ENCODE measurements around the gene TMEM250. TPM values are rescaled to one million over a fixed set of nuclear protein-coding genes. Genes with fewer than 3 reads are reported as not detected.
A peak's percentile ranks its signal among the peaks of the same experiment; 100 is the strongest.

The TMEM250 gene
- total RNA-seq, 1 experiment from 2014 or later = 78.4 TPM

DNA sequence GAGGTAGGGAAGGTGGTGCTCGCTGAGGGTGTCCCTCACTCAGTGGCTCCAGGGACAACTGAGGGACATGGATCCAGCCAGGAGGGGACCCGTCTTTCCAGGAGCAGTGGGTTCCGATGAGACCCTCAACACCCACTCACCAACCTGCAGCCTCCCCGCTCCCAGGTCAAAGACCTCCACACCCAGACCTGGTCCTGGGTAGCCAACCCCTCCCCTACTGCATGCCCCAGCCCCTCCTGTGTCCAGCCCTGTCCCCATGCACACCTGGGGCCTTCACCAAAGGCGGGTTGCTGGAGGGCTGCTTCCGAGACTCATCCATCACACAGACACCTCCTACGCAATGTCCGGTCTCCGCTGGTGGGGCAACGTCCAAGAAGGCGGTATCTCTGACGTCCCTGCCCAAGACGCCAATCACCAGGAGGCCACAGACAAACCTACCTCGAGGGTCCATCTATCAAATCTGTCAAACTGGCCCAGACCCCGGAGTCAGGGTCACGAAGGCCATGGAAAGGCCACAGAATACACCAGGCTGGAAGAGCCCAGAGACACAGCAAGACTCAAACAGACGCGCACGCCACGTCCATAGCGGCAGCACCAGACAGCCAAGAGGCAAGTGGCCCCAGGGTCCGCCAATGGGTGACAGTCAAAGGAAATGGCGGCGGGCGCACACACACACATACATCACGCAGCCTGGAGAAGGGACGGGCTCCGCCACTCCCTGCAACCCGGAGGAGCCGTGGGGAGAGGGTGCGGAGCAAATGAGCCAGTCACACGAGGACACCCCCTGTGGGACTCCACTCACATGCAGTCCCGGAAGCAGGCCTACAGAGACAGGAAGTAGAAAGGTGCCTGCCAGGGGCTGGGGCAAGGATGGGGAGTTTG is 34.4 kb downstream of the TMEM250 start:
- DNase-seq = no peak
- H3K9me3 ChIP-seq = no peaks in the 10 kb centered on the region
- no peaks in the 10 kb centered on the region; the same call in none of the 2 replicates for H3K36me3 ChIP-seq
- H3K27me3 ChIP-seq = no peaks in the 10 kb centered on the region
- H3K4me3 ChIP-seq = no peak overlapping the region

DNA sequence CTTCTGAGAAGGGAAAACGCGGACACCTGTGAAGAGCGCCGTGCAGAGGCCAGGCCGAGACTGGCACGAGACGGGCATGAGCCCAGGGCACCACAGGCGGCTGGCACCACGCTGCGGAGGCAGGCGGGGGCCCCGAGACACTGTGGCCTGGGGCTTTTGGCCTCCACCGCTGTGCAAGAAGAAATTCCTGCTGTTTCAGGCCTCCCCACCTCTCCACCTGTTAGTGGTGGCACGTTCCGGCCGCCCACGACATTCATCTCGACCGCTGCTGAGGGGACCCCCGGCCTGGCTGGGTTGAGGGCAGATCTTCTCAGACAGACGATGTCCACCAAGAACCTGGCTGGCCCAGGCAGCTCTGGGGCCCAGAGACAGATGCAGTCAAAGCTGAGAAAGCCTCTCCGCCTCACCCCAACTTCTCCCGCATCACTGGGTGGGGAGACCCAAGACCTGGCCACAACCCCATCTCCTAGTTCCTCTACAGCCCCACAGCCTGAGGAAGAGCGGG is 35.1 kb downstream of the TMEM250 start:
- Histone ChIP-seq H3K27me3 (no peaks in the 10 kb centered on the region), H3K36me3 (no peaks in the 10 kb centered on the region; the same call in none of the 2 replicates), H3K9me3 (no peaks in the 10 kb centered on the region), H3K4me3 (no peak overlapping the region)
- no peak for DNase-seq

DNA sequence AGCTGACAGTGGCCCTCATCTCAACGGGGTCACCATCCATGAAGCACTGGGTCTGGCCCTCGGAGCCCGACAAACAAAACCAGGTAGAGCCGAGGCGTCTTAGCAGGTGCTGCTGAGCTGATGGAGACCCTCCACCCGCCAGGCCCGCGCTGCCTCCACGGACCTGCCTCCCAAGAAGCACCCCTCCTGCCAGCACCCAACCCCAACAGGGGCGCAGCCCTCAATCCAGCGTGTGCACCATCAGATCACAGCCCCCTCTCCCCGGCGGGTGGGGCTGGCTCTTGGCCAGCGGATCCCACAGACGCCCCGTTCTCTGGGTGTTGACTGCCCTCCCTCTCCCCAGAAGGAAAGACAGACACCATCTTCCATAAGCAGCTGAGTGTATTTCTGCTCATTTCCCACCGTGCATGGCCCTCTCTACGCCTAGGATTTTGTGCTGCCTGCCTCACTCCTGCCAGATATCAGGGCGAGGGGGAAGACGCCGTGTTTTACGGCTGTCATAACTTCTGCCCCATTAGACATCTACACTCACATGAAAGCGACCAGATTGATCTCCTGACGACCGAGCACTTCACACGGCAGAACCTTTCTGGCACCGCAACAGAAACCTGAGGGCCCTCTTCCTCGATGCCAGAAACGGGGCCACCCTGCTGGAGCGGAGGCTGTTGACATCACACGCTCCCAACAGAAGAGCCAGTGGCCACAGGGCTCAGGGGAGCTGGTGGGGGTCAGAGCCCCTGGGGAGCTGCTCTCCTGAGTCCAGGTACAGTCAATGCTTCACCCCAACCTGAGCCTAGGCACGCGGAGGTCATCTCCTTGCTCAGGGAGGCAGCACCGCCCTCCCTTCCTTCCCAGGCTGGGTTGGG is 35.9 kb downstream of the TMEM250 start:
- H3K9me3 ChIP-seq = no peaks in the 10 kb centered on the region
- no peak overlapping the region for H3K4me3 ChIP-seq
- H3K27me3 ChIP-seq = no peaks in the 10 kb centered on the region
- DNase-seq = no peak
- no peaks in the 10 kb centered on the region; the same call in none of the 2 replicates for H3K36me3 ChIP-seq

DNA sequence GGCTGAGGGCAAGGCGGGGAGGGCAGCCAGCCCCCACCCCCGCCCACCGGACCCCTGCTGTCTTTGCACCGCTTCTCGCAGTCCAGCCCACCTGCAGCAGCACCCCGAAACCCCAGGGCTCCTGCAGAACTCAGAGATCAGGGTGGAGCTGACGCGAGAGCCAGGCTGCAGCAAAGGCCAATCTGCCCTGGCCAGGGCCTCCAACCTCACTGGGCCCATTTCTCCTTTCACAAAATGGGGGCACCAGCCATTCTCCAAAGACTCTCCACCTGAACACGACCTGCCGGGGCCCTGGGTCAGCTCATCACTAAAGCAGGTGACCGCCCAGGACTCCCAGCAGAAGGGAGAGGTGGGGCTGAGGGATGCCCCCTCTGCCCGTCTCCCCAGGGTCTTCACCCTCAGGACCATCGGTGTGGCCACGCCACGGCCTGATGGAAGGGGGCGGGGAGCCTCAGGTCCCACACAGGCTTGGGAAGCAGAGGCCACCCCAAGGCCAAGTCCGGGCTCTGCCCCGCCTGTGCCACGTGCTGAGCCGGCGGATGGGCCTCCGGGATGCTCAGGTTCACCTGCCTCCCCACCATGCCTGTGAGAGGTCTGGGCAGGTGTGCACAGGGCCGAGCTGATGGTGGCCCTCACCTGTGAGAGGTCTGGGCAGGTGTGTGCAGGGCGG is 36.7 kb downstream of the TMEM250 start:
- no peaks in the 10 kb centered on the region for H3K27me3 ChIP-seq
- no peaks in the 10 kb centered on the region for H3K9me3 ChIP-seq
- no peak for DNase-seq

DNA sequence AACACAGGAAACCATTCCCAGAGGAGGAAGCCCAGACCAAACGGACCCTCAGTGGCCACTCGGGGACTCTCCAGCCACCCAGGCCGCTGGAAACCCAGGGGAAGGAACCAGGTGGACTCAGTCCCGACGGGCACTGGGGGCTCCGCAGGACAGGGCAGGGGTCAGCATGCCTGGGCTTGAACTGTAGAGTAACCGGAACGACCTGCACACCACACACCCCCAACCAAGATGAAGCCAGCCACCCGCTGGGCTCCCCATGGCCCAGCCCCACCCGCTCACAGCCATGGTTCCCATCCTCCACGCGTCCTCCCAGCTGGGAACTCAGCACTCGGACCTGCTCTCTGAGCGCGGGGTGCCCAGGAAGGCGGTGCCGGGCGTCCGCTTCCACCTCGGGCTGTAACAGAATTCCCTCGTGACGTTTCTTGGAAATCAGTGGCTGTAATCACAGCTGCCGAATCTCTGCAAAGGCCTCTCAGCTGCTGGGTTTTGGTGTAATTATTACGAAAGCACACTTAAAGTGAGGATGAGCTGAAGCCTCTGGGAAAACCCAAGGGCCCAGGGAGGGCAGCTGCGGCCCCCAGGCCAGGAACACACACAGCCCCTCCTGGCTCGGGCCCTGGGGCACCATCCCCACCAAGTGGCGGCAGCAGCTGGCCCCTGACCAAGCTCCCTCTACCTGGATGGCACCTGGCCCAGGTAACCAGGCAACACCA is 37.4 kb downstream of the TMEM250 start:
- Histone ChIP-seq H3K36me3 (no peaks in the 10 kb centered on the region; the same call in none of the 2 replicates), H3K4me3 (no peak overlapping the region), H3K9me3 (no peaks in the 10 kb centered on the region), H3K27me3 (no peaks in the 10 kb centered on the region)
- DNase-seq = no peak

More for the DNA sequence above, 36.7 kb downstream of the TMEM250 start:
- Histone ChIP-seq H3K4me3 (no peak overlapping the region), H3K36me3 (no peaks in the 10 kb centered on the region; the same call in none of the 2 replicates)

DNA sequence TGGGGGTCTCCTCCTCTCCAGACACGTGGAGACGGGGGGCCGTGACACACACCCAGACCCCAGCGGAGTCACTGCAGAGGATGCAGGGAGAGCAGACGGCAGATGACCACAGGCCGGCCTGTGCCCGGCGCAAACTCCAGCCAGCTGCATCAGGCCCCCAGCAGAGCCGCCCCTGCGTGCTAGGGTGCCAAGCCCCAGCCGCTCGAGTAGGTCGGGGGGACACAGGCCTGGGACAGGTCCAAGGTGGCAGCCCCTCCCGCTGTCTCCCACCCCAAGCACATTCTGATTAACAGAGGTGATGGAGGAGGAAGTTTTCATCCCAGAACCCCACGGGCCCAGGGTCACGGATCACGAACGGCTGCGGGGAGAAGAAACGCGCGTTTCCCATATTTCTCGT is 38.0 kb downstream of the TMEM250 start:
- Histone ChIP-seq H3K27me3 (no peaks in the 10 kb centered on the region), H3K4me3 (no peak overlapping the region), H3K9me3 (no peaks in the 10 kb centered on the region), H3K36me3 (peaks cover 3% of the 10 kb centered on the region)
- no peak for DNase-seq

DNA sequence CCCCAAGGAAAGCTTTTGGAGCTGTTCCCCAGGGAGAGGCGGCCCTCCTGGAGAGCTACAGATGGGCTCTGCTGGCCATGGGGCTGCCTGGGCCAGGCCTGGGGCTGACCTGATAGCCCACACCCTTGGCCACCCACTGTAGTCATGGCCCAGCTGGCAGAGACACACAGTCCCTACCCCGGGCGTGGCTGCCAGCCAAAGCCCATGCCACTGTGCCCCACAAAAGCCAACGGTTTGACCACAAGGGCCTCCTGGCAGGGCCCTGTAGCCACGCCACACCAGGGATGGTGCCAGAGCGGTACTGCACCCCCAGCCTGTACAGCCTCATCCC is 38.8 kb downstream of the TMEM250 start:
- peak; percentile 36 for DNase-seq
- H3K36me3 ChIP-seq = peaks cover 3% of the 10 kb centered on the region
- no peak overlapping the region for H3K4me3 ChIP-seq
- H3K9me3 ChIP-seq = no peaks in the 10 kb centered on the region
- H3K27me3 ChIP-seq = no peaks in the 10 kb centered on the region

DNA sequence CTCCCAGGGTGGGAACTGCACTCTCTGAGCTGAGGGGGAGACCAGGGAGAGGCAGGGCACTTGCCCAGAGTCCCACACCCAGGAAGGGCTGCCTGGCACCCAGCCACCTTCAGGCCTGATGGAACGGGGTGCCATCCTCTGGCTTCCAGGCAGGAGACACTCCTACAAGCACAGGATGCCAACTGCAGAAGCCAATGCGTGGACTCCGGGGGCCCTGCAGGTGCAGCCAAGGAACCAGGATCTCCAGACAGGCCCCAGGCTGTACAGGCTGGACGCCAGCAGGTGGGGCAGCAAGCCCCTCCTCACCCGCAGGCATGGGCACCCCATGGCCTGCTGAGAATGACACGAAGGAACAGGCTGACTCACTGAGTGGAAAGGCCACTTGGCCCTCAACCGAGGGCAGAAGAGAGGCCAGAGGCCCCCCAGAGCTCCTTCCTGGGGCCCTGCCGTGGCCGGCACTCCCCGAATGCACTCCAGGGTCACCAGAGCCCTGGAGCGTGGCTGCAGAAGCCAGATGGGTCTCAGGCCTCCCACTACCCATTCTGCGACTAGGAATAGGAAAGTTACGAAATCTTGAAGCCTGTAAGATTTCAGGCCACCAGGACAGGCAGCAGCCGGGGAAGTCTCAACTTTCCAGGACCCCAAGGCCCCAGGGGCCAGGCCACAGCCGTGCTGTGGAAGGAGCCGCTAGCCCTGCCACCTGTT is 39.3 kb downstream of the TMEM250 start:
- Histone ChIP-seq H3K36me3 (peaks cover 6% of the 10 kb centered on the region), H3K4me3 (no peak overlapping the region), H3K27me3 (no peaks in the 10 kb centered on the region), H3K9me3 (no peaks in the 10 kb centered on the region)
- no peak for DNase-seq

DNA sequence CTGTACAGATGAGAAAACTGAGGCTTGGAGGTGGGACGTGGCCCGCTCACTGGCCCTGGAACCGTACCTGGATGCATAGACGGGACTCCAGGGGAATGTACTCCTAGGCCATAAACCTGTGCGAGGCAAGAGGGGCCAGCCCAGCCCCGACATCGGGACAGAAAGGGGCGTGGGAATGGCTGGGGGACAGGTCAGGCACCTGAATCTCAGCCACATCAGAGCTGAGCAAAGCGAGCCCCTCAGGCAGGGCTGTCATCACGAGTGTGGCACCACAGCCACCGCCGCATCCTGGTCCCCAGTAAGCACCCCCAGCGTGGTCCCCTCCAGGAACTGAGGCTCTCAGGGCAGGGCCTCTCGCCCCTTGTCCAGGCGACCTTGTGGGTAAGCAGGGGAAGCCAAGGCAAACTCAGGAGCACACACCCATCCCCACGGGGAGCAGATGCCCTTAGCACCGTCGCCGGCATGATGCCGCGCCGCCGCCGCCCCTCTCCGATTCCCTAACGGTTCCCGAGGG is 40.1 kb downstream of the TMEM250 start:
- Histone ChIP-seq H3K36me3 (peaks cover 6% of the 10 kb centered on the region), H3K27me3 (no peaks in the 10 kb centered on the region), H3K4me3 (no peak overlapping the region), H3K9me3 (no peaks in the 10 kb centered on the region)
- no peak for DNase-seq

DNA sequence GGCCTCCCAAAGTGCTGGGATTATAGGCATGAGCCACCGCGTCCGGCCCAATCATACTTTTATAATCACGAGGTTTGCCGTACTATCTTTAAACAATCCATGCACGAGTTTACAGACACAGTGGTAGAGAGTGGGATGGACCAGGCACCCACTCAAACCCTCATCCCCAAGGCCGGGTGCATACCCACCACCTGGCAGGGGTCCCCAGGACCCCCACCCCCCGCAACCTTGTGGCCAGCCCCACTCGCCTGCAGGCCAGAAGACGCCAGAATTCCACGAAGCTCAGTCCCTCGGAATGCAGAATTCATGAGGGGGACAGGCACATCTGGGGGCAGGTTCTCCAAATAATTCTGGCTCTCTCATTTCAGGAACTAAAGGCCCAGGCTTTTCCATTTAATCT is 40.7 kb downstream of the TMEM250 start:
- Histone ChIP-seq H3K36me3 (peaks cover 8% of the 10 kb centered on the region), H3K27me3 (no peaks in the 10 kb centered on the region), H3K4me3 (no peak overlapping the region), H3K9me3 (no peaks in the 10 kb centered on the region)
- DNase-seq = no peak

DNA sequence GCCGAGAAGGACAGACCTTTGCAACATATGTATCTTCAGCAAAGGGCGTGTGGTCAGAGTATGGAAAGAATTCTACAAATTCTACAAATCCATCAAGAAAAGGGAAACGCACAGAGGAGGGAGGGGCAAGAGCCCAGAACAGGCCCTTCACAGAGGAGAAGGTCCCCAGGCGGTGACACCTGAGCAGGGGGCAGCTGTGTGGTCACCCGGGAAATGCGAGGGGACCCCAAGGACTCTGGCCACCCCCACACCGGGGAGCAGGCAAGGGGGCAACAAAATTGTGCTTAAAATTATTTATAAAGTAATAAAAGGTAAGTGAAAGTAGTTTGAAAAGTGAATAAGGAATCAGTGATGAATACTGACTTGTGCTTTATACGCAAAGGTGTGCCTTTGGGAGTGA is 41.2 kb downstream of the TMEM250 start:
- Histone ChIP-seq H3K9me3 (no peaks in the 10 kb centered on the region), H3K27me3 (no peaks in the 10 kb centered on the region), H3K36me3 (peaks cover 11% of the 10 kb centered on the region), H3K4me3 (no peak overlapping the region)
- no peak for DNase-seq

DNA sequence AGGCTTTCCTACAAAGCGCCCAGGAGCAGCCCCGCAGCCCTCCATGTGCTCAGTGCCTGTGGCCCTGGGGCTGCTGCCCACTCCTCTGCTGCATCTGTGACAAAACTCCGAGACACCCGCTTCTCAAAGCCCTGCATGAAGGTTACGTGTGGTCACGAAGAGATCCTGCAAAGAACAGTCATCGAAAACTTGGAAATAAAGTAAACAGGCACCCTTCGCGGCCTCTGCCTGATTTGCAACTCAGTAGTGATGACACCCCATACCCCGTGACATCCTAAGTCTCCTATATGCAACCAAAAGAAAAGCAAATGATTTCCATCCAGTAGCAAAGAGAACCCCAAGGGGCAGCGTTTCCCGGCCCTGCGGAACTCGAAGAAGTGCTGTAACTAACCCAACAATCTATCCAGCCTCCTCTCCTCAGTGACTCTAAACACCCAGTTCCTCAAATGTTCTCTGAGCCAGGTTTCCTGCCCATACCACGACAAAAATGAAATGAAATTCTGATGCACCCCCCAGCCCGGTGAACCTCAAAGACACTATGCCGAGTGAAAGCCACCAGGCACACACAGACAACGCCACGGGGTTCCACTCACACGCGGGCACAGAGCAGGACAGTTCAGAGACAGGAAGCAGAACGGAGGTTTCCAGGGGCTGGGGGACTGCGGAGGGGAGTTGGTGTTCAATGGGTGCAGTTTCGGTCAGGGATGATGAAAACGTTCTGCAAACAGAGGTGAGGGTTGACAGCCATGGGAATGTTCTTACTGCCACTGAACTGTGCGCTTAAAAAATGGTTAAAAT is 42.6 kb downstream of the TMEM250 start:
- no peak for DNase-seq
- Histone ChIP-seq H3K4me3 (no peak overlapping the region), H3K27me3 (no peaks in the 10 kb centered on the region), H3K9me3 (no peaks in the 10 kb centered on the region), H3K36me3 (peaks cover 15% of the 10 kb centered on the region)

DNA sequence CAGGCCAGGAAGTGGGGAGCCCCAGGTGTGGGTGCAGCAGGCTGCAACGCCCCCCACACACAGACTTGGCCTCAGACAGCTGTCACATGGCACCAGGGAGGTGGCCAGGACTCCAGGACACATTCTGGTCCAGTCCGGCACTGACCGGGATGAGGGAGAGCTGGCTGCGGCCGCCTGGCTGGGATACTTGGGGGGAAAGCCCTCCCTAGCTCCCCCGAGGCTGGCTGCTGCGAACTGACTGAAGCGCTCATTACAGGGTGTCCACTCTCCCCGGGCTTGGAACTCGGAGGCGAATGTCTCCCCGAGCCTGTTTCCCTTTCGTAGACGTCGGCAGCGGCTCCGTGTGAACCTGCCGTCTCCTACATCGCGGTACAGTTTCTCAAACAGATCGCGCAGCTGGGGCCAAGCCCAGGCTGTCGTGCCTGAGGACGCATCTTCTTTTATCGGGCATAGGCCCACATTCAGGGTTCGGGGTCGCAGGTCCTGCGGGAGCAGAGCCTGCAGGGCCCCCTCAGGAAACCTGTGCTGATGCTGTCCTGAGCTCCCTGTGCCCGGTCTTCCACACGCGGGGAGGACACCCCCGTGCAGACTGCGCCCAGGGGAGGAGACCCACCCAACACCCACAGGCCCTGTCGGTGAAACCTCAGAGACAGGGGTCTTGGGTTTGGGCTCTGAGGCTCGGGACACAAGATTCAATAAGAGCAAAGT is 43.4 kb downstream of the TMEM250 start:
- no peak for DNase-seq
- peaks cover 19% of the 10 kb centered on the region for H3K36me3 ChIP-seq
- no peaks in the 10 kb centered on the region for H3K27me3 ChIP-seq
- peaks cover under 1% of the 10 kb centered on the region; the same call in 1 of the 2 replicates for H3K9me3 ChIP-seq
- H3K4me3 ChIP-seq = no peak overlapping the region

DNA sequence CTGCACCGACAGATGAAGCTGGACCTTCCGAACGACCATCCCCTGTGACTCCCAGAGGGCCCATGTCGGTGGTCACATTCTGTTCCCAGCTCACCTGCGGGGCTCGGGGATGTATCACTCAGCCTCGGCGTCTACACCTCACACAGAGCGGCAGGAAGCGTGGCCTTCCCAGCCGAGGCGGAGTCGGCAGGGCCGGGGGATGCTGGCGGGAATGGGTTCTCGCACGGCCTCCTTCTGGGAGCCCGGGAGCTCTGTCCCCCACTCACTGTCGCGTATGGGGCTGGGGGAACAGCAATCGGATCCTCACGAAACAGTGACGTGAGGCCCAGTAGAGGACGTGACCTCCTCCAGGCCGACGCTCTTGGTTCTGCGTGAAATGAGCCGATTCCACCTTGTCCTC is 44.0 kb downstream of the TMEM250 start:
- Histone ChIP-seq H3K9me3 (peaks cover 2% of the 10 kb centered on the region; the same call in 1 of the 2 replicates), H3K36me3 (peaks cover 22% of the 10 kb centered on the region), H3K4me3 (no peak overlapping the region), H3K27me3 (no peaks in the 10 kb centered on the region)
- DNase-seq = no peak
